ENCODE measurements around the gene NPAS3.

The NPAS3 gene

DNA sequence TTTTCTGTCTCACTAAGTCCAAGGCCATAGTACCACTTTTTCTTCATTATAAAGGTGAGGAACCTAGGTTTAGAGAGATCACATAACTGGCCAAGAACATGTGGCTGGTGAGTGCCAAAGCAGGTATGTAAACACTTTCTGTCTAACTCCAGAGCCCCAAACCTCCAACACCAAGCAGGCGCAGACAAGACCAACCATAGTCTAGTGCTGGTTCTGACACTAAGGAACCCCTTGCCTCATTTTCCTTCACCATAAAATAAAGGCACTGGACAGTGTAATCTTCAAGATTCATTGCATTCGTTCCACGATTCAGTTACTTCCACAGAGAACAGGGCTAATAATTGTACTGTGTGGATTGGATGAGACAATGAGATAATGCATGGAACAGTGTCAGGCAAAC lies 71.0 kb downstream of the NPAS3 start:
- DNase-seq (ENCODE audit: low read depth) = no peak
- no peak overlapping the region for H3K4me3 ChIP-seq (ENCODE audit: low read depth, low read length)
- TF ChIP-seq, protein P1, sequence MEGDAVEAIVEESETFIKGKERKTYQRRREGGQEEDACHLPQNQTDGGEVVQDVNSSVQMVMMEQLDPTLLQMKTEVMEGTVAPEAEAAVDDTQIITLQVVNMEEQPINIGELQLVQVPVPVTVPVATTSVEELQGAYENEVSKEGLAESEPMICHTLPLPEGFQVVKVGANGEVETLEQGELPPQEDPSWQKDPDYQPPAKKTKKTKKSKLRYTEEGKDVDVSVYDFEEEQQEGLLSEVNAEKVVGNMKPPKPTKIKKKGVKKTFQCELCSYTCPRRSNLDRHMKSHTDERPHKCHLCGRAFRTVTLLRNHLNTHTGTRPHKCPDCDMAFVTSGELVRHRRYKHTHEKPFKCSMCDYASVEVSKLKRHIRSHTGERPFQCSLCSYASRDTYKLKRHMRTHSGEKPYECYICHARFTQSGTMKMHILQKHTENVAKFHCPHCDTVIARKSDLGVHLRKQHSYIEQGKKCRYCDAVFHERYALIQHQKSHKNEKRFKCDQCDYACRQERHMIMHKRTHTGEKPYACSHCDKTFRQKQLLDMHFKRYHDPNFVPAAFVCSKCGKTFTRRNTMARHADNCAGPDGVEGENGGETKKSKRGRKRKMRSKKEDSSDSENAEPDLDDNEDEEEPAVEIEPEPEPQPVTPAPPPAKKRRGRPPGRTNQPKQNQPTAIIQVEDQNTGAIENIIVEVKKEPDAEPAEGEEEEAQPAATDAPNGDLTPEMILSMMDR (IDR thresholded peaks at IDR 0.05; ENCODE audit: low read depth, low read length, missing control alignments) = no peak

- H3K4me3 ChIP-seq (ENCODE audit: low read depth, low read length) = no peak overlapping the region
- no peak for DNase-seq (ENCODE audit: low read depth)
- TF ChIP-seq, protein P1 (IDR thresholded peaks at IDR 0.05; ENCODE audit: low read depth, low read length, missing control alignments) = no peak
Measured at GRCh38 chr14:33010495-33010894, 71.8 kb downstream of the NPAS3 start.

DNA sequence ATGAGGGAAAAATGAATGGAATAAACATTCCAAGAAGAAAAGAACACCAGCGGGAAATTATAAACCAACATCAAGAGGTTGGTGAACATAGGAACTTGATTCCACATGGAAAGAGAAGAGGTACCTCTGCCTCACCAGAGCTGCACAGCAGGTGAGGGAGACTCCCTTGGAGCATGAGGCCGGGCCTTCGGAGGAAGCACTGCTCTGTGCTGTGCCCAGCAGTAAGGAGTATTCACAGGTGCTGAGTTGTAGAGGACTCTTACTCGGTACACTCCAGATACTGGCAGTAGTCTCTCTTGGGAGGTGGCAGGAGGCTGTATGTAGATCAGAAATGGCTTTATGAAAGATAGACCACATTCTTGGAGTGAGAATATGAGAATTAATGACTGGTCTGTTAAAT lies 76.0 kb downstream of the NPAS3 start:
- H3K4me3 ChIP-seq (ENCODE audit: low read depth, low read length) = no peak overlapping the region
- TF ChIP-seq, protein P1 (IDR thresholded peaks at IDR 0.05; ENCODE audit: low read depth, low read length, missing control alignments) = no peak
- DNase-seq (ENCODE audit: low read depth) = no peak

DNA sequence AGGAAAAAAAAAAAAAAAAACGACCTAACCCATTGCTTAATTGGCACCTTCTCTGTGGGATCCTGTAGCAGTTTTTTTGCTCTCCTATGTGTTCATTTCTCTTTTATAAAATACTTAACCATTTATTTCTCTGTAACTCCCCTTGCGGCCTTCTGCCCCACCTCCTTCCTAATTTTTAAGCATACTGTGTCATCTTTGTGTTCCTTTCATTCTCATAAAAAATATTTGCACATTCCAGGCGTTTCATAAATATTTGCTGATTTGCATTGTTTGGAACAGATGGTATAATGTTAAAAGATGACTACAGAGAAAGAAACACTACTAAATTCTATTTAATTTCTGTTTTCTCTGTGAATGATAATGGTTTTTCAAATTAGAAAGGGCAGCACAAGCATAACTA lies 77.9 kb downstream of the NPAS3 start:
- no peak for DNase-seq (ENCODE audit: low read depth)
- TF ChIP-seq, protein P1 (IDR thresholded peaks at IDR 0.05; ENCODE audit: low read depth, low read length, missing control alignments) = no peak
- no peak overlapping the region for H3K4me3 ChIP-seq (ENCODE audit: low read depth, low read length)

- TF ChIP-seq, protein P1 (IDR thresholded peaks at IDR 0.05; ENCODE audit: low read depth, low read length, missing control alignments) = no peak
- DNase-seq (ENCODE audit: low read depth) = no peak
- no peak overlapping the region for H3K4me3 ChIP-seq (ENCODE audit: low read depth, low read length)
Measured at GRCh38 chr14:33017016-33017415, 78.3 kb downstream of the NPAS3 start.

- TF ChIP-seq, protein P1 (IDR thresholded peaks at IDR 0.05; ENCODE audit: low read depth, low read length, missing control alignments) = no peak
- no peak for DNase-seq (ENCODE audit: low read depth)
- H3K4me3 ChIP-seq (ENCODE audit: low read depth, low read length) = no peak overlapping the region
Measured at GRCh38 chr14:33019346-33019745, 80.7 kb downstream of the NPAS3 start.

GRCh38 chr14:33026850-33027430 lies 88.3 kb downstream of the NPAS3 start:
- TF ChIP-seq, protein P1 (IDR thresholded peaks at IDR 0.05; ENCODE audit: low read depth, low read length, missing control alignments) = no peak
- no peak for DNase-seq (ENCODE audit: low read depth)
- no peak overlapping the region for H3K4me3 ChIP-seq (ENCODE audit: low read depth, low read length)
